Measurements from ENCODE around the gene EPM2A.

DNA sequence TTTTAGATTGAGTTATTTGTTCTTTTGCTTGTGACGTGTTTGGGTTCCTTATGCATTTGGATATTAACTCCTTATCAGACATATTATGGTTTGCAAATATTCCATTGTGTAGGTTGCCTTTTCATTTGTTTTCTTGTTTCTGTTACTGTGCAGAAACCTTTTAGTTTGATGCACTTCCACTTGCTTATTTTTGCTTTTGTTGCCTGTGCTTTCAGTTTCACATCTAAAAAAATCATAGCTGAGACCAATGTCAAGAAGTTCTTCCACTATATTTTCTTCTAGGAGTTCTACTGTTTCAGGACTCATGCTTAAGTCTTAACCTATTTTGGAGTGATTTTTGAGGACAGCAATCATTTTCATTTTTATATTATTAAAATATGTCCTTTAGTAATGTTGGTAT, 113.5 kb downstream of the EPM2A start:
- TF ChIP-seq, protein P1, sequence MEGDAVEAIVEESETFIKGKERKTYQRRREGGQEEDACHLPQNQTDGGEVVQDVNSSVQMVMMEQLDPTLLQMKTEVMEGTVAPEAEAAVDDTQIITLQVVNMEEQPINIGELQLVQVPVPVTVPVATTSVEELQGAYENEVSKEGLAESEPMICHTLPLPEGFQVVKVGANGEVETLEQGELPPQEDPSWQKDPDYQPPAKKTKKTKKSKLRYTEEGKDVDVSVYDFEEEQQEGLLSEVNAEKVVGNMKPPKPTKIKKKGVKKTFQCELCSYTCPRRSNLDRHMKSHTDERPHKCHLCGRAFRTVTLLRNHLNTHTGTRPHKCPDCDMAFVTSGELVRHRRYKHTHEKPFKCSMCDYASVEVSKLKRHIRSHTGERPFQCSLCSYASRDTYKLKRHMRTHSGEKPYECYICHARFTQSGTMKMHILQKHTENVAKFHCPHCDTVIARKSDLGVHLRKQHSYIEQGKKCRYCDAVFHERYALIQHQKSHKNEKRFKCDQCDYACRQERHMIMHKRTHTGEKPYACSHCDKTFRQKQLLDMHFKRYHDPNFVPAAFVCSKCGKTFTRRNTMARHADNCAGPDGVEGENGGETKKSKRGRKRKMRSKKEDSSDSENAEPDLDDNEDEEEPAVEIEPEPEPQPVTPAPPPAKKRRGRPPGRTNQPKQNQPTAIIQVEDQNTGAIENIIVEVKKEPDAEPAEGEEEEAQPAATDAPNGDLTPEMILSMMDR (conservative IDR thresholded peaks at IDR 0.05; ENCODE audit: low read depth, low read length), result no peak
- no peak for TF ChIP-seq EZH2 (IDR thresholded peaks at IDR 0.05; ENCODE audit: borderline replicate concordance, low read depth, low read length, poor library complexity, severe bottlenecking)
